ENCODE results near the gene BCAP29. TPM values are rescaled to one million over a fixed set of nuclear protein-coding genes. Genes with fewer than 3 reads are reported as not detected.

Gene BCAP29
- total and polyA plus RNA-seq, 9 of the 15 experiments (the other 6 are each of a cell fraction or from before 2014, with no cell fraction given): 63.4 to 137 (median 79.7) TPM

GRCh38 chr7:107606303-107606702 is 26.3 kb downstream of the BCAP29 start (continued):
- no peak for TF ChIP-seq CTCFL (IDR thresholded peaks at IDR 0.05; ENCODE audit: borderline replicate concordance, insufficient read depth, low read depth, low read length, poor library complexity, severe bottlenecking)
- no peak for TF ChIP-seq TBL1XR1 (IDR thresholded peaks at IDR 0.05; ENCODE audit: low read length in 2 of 2)

GRCh38 chr7:107609811-107610261 is 29.8 kb downstream of the BCAP29 start:
- ATAC-seq (no peak), FAIRE-seq (no peak), DNase-seq (ENCODE audit: extremely low read depth in 1 of 4, low spot score in 3 of 4) (no peak)
- no peak overlapping the region for H3K9ac ChIP-seq (ENCODE audit: insufficient read depth in 1 of 2, low read depth in 2 of 2, low read length in 2 of 2)
- no peak overlapping the region for H3K27ac ChIP-seq (ENCODE audit: extremely low read depth, low read depth, low read length)
- TF ChIP-seq DMBX1 (CRISPR knock-in tag; IDR thresholded peaks at IDR 0.05; ENCODE audit: borderline replicate concordance) (no peak), KHSRP (IDR thresholded peaks at IDR 0.05) (no peak), CCAR2 (IDR thresholded peaks at IDR 0.05; ENCODE audit: low read depth, low read length) (no peak), PCBP1 (IDR thresholded peaks at IDR 0.05; ENCODE audit: low read depth, low read length, poor library complexity, severe bottlenecking) (no peak), BRF1 (IDR thresholded peaks at IDR 0.05; ENCODE audit: borderline replicate concordance, extremely low read depth, insufficient read length) (no peak), SIN3B (IDR thresholded peaks at IDR 0.05; ENCODE audit: low read depth) (no peak), NR0B1 (IDR thresholded peaks at IDR 0.05; ENCODE audit: partially characterized antibody) (no peak)
- TF ChIP-seq, protein P1, sequence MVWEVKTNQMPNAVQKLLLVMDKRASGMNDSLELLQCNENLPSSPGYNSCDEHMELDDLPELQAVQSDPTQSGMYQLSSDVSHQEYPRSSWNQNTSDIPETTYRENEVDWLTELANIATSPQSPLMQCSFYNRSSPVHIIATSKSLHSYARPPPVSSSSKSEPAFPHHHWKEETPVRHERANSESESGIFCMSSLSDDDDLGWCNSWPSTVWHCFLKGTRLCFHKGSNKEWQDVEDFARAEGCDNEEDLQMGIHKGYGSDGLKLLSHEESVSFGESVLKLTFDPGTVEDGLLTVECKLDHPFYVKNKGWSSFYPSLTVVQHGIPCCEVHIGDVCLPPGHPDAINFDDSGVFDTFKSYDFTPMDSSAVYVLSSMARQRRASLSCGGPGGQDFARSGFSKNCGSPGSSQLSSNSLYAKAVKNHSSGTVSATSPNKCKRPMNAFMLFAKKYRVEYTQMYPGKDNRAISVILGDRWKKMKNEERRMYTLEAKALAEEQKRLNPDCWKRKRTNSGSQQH (CRISPR knock-in tag; IDR thresholded peaks at IDR 0.05): no peak
- no peaks in the 10 kb centered on the region for H3K27me3 ChIP-seq (ENCODE audit: control insufficient read depth in 2 of 2, insufficient read depth in 2 of 2, low read length in 2 of 2)
- no peaks in the 10 kb centered on the region for H3K9me3 ChIP-seq (replicated peaks; ENCODE audit: control insufficient read depth, insufficient read depth, low read depth, low read length)
- in situ Hi-C loops (cut with MboI): no loop called here
- no peaks in the 10 kb centered on the region for H4K20me1 ChIP-seq (replicated peaks; ENCODE audit: control insufficient read depth, insufficient read depth, low read length)
- BruUV-seq (replicated peaks): no TSS peak
- no peaks in the 10 kb centered on the region for H3K79me2 ChIP-seq (ENCODE audit: control insufficient read depth, insufficient read depth, low read length)
- POLR2A ChIA-PET: interaction anchor here (1.4 kb wide), 2 partner anchors 9 to 16 kb away, joined by 4 to 5 read pairs; no protein-coding TSS in a partner anchor
- no peak overlapping the region for H3K4me3 ChIP-seq
- H3K4me1 ChIP-seq (replicated peaks in 1 of 2; ENCODE audit: control insufficient read depth in 2 of 2, insufficient read depth in 2 of 2, low read length in 2 of 2): no peaks in the 10 kb centered on the region
- peaks cover 48% of the 10 kb centered on the region for H3K36me3 ChIP-seq (ENCODE audit: control insufficient read depth, insufficient read depth, low read length)
- WGBS (ENCODE audit: insufficient coverage, low coverage, missing lambda C conversion rate): 75% methylated on average over 4 of the region's 4 CpGs
- H3K4me2 ChIP-seq (ENCODE audit: insufficient read depth, low read length): no peak overlapping the region
- no peak overlapping the region for H2AFZ ChIP-seq (ENCODE audit: low read depth, low read length)
- CTCF ChIA-PET (ENCODE audit: low intra/inter-chr PET ratio): no interaction called here
- H3K9me1 ChIP-seq (ENCODE audit: control insufficient read depth, insufficient read depth, low read length): no peaks in the 10 kb centered on the region
- intact Hi-C loops (cut with micrococcal nuclease): no loop called here
